Progenitor cell of endocrine pancreas (in vitro differentiated cells): ENCODE measurements around the gene ZDHHC5. TPM values are rescaled to one million over a fixed set of nuclear protein-coding genes. Genes with fewer than 3 reads are reported as not detected.
A peak's percentile ranks its signal among the peaks of the same experiment; 100 is the strongest.

Experiments
- DNase-seq: peaks from one replicate; pipeline ENCODE4 v3.0.0; 2021; ENCODE audit warnings: low spot score; ENCODE audit not compliant: unreplicated experiment
- H3K27ac Mint-ChIP-seq: 2 replicates; pipeline ENCODE4 v1.8.0; 2021; ENCODE audit warnings: mild to moderate bottlenecking, moderate library complexity, mixed read lengths
- H3K27me3 Mint-ChIP-seq: 2 replicates; pipeline ENCODE4 v1.8.0; 2021; ENCODE audit warnings: mixed read lengths
- H3K36me3 Mint-ChIP-seq: 2 replicates; pipeline ENCODE4 v1.8.0; 2022; ENCODE audit warnings: mixed read lengths; ENCODE audit not compliant: insufficient read depth
- H3K4me1 Mint-ChIP-seq: 2 replicates; pipeline ENCODE4 v1.8.0; 2021; ENCODE audit warnings: low read depth, mixed read lengths
- H3K4me3 Mint-ChIP-seq: 2 replicates; pipeline ENCODE4 v1.8.0; 2021; ENCODE audit warnings: low read depth, mild to moderate bottlenecking, moderate library complexity, mixed read lengths
- H3K9me3 Mint-ChIP-seq: 2 replicates; pipeline ENCODE4 v1.8.0; 2021; ENCODE audit warnings: low read depth, mixed read lengths
- total RNA-seq: library from RNA; stranded (reverse); gene quantifications from 2 replicates; pipeline ENCODE4 v1.2.1, GENCODE V29; 2021
- TF ChIP-seq, protein P1 (sequence below): fragments of 200-600 bp; sonication (generic); IDR thresholded peaks from one replicate; pipeline ENCODE4 v1.5.0; 2021; ENCODE audit warnings: antibody characterized with exemption, mild to moderate bottlenecking; ENCODE audit not compliant: unreplicated experiment

The ZDHHC5 gene
- total RNA-seq, 1 donor from 2014 or later = 56.7 TPM

DNA sequence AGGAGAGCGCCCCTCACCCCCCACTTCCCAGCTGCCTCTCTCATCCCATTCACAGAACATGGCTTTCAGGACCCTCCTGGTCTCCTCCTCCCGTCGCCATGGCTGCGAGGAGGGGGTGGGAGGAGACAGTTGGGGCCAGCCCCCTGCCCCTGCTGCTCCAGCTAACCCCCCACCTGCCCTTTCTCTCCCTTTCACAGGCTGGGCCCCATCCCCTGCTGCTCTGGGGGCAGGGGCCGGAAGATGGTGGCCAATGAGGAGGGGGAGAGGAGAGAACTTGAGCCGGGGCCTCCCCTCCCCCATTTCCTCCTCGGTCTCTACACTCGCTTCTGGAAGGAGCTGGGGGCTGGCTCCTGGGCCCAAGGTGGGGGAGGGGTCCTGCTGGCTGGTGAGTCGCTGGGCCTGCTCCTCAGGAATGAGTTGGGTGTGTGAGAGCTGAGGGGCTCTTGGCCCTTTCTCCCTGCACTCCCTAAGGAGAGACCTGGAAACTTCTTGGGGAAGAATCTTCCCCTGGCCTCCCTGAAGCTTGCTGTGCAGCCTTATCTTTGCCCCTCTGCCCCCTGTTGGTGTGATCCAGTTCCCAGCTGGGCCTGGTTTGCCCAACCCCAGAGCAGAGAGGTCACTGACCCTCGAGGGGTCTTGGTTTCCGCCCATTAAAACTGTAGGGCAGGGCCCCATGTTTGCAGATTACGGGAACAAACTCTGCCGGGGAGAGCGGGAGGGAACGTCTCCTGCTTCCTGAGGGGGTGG, 28.4 kb upstream of the ZDHHC5 start:
- Mint-ChIP-seq H3K9me3 (no peaks in the 10 kb centered on the region), H3K4me3 (peak overlapping the region; percentile 98), H3K27ac (peak overlapping the region; percentile 98), H3K36me3 (peaks cover 12% of the 10 kb centered on the region), H3K4me1 (peaks cover 42% of the 10 kb centered on the region), H3K27me3 (no peaks in the 10 kb centered on the region)
- TF ChIP-seq, protein P1, sequence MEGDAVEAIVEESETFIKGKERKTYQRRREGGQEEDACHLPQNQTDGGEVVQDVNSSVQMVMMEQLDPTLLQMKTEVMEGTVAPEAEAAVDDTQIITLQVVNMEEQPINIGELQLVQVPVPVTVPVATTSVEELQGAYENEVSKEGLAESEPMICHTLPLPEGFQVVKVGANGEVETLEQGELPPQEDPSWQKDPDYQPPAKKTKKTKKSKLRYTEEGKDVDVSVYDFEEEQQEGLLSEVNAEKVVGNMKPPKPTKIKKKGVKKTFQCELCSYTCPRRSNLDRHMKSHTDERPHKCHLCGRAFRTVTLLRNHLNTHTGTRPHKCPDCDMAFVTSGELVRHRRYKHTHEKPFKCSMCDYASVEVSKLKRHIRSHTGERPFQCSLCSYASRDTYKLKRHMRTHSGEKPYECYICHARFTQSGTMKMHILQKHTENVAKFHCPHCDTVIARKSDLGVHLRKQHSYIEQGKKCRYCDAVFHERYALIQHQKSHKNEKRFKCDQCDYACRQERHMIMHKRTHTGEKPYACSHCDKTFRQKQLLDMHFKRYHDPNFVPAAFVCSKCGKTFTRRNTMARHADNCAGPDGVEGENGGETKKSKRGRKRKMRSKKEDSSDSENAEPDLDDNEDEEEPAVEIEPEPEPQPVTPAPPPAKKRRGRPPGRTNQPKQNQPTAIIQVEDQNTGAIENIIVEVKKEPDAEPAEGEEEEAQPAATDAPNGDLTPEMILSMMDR = peak; percentile 27
- DNase-seq = peak; percentile 88

GRCh38 chr11:57640068-57640800, 27.7 kb upstream of the ZDHHC5 start:
- TF ChIP-seq, protein P1 = no peak
- Mint-ChIP-seq H3K36me3 (peaks cover 12% of the 10 kb centered on the region), H3K9me3 (no peaks in the 10 kb centered on the region), H3K4me3 (peak overlapping the region; percentile 98), H3K4me1 (peaks cover 48% of the 10 kb centered on the region), H3K27me3 (no peaks in the 10 kb centered on the region), H3K27ac (peak overlapping the region; percentile 98)
- DNase-seq = no peak

- peak overlapping the region; percentile 98 for H3K27ac Mint-ChIP-seq
- peaks cover 56% of the 10 kb centered on the region for H3K4me1 Mint-ChIP-seq
- peak overlapping the region; percentile 98 for H3K4me3 Mint-ChIP-seq
- DNase-seq = no peak
- H3K36me3 Mint-ChIP-seq = peaks cover 12% of the 10 kb centered on the region
- TF ChIP-seq, protein P1 = peak; percentile 47
- no peaks in the 10 kb centered on the region for H3K27me3 Mint-ChIP-seq
- no peaks in the 10 kb centered on the region for H3K9me3 Mint-ChIP-seq
Measured at GRCh38 chr11:57641011-57641807, 26.7 kb upstream of the ZDHHC5 start.

DNA sequence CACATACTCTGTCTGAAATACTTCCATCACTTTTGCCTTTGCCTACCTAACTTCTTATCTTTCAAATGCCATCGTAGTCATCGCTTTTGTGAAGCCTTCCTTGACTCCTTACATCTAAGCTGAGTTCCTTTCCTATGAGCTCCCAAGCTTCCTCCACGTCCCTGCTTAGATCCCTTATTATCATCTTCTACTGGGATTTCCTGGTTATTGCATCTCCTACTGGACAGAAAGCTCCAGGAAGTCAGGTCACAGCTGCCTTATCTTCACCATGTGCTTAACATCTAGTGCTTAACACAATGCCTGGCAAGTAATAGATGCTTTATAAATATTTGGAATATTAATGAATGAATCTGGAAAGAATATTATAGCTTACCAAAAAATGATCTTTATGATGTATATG, 24.1 kb upstream of the ZDHHC5 start:
- DNase-seq = no peak
- Mint-ChIP-seq H3K4me1 (peaks cover 71% of the 10 kb centered on the region), H3K4me3 (no peak overlapping the region), H3K27me3 (no peaks in the 10 kb centered on the region), H3K36me3 (peaks cover 11% of the 10 kb centered on the region), H3K27ac (peak overlapping the region; percentile 69), H3K9me3 (no peaks in the 10 kb centered on the region)
- TF ChIP-seq, protein P1 = no peak
